Measurements from ENCODE around the gene WWOX. TPM values are rescaled to one million over a fixed set of nuclear protein-coding genes. Genes with fewer than 3 reads are reported as not detected.

Gene WWOX
- total and polyA plus RNA-seq, 2 donors (not counting 3 experiments of a cell fraction or from before 2014, with no cell fraction given): 6.2 to 12.5 TPM

DNA sequence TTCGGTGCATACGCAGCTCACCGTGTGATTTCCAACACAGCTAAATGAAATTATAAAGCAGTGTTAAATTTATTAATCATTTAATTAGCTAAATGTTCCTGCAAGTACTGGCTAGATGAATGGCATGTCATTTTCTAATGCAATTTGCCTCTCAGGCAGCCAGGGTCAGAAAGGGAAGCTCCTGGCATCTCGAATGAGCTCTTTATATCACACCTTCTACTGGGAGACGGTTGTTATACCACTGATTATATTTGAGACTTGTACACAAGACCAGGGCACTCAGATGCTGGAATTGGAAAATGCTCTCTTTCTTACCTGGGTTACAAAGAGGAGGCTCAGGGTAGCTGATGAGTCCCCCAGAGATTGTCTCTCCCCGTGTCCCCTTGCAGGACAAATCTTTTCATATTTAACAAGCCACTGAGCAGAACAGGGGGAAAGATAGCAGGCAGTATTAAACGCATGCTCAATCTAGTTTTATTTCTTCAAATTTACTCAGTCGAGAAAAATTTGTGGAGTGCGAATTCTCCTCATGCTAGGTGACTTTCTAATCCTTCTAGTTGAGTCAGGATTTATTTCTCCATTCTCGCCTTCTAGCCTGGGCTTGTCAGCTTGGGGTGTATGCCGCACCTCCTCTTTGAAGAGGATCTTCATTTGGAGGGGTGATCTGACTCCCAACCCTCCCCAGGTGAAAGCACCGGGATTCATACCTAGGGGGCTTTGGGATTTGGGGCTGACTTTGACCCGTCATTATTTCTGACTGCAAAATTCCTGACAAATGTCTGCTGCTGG, 1060.0 kb downstream of the WWOX start:
- Histone ChIP-seq H3K9me1 (replicated peaks; ENCODE audit: control insufficient read depth, extremely low read depth, insufficient read depth, low read length) (no peaks in the 10 kb centered on the region), H3K36me3 (ENCODE audit: control insufficient read depth in 2 of 2, extremely low read depth in 1 of 2, insufficient read depth in 2 of 2, low read length in 2 of 2) (no peaks in the 10 kb centered on the region), H3K4me3 (replicated peaks in 1 of 3; ENCODE audit: insufficient read depth in 1 of 3, low read depth in 1 of 3, low read length in 3 of 3) (no peak overlapping the region), H4K20me1 (replicated peaks; ENCODE audit: control insufficient read depth, extremely low read depth, insufficient read depth, low read length) (no peaks in the 10 kb centered on the region), H3K4me1 (ENCODE audit: control insufficient read depth, extremely low read depth, insufficient read depth, low read length) (no peaks in the 10 kb centered on the region), H3K9ac (replicated peaks; ENCODE audit: extremely low read depth, insufficient read depth, low read length) (no peak overlapping the region), H3K4me2 (ENCODE audit: insufficient read depth, low read length) (no peak overlapping the region), H2AFZ (ENCODE audit: low read depth, low read length) (no peak overlapping the region), H3K9me3 (replicated peaks; ENCODE audit: control insufficient read depth, insufficient read depth, low read length) (peaks cover 2% of the 10 kb centered on the region), H3K27me3 (ENCODE audit: control insufficient read depth in 2 of 2, insufficient read depth in 2 of 2, low read length in 2 of 2) (no peaks in the 10 kb centered on the region), H3K27ac (ENCODE audit: insufficient read depth, low read depth, low read length) (no peak overlapping the region), H3K79me2 (ENCODE audit: control insufficient read depth, insufficient read depth, low read length) (no peaks in the 10 kb centered on the region)
- no peak for DNase-seq (ENCODE audit: low read depth, low spot score)
- POLR2A ChIA-PET: no interaction called here
- no TSS peak for BruUV-seq (replicated peaks)
- CTCF ChIA-PET: no interaction called here
- dilution Hi-C loops (cut with MboI; ENCODE audit: extremely low pct_ligation_motif_present, low sequenced_read_pairs): no loop called here
- intact Hi-C loops (cut with micrococcal nuclease): no loop called here
- TF ChIP-seq JUN (IDR thresholded peaks at IDR 0.05; ENCODE audit: borderline replicate concordance, insufficient read depth, insufficient read length, low read depth) (no peak), GATA2 (IDR thresholded peaks at IDR 0.05; ENCODE audit: insufficient read depth, insufficient read length, low read depth, low read length) (no peak), EZH2 (IDR thresholded peaks at IDR 0.05; ENCODE audit: borderline replicate concordance, low read depth, low read length, severe bottlenecking) (no peak), POLR2A (IDR thresholded peaks at IDR 0.05; ENCODE audit: low read depth, low read length) (no peak), POLR2AphosphoS5 (IDR thresholded peaks at IDR 0.05; ENCODE audit: insufficient read depth, low read depth, low read length) (no peak)
- TF ChIP-seq, protein P1, sequence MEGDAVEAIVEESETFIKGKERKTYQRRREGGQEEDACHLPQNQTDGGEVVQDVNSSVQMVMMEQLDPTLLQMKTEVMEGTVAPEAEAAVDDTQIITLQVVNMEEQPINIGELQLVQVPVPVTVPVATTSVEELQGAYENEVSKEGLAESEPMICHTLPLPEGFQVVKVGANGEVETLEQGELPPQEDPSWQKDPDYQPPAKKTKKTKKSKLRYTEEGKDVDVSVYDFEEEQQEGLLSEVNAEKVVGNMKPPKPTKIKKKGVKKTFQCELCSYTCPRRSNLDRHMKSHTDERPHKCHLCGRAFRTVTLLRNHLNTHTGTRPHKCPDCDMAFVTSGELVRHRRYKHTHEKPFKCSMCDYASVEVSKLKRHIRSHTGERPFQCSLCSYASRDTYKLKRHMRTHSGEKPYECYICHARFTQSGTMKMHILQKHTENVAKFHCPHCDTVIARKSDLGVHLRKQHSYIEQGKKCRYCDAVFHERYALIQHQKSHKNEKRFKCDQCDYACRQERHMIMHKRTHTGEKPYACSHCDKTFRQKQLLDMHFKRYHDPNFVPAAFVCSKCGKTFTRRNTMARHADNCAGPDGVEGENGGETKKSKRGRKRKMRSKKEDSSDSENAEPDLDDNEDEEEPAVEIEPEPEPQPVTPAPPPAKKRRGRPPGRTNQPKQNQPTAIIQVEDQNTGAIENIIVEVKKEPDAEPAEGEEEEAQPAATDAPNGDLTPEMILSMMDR (IDR thresholded peaks at IDR 0.05; ENCODE audit: extremely low read depth in 1 of 2, insufficient read depth in 1 of 2, low read depth in 1 of 2, low read length in 2 of 2): no peak
- no peak for FAIRE-seq
